ENCODE results near the gene SGK2.

- no peak for TF ChIP-seq POLR2AphosphoS5 (IDR thresholded peaks at IDR 0.05; ENCODE audit: low read depth, low read length)
- no peak for TF ChIP-seq CTCF (IDR thresholded peaks at IDR 0.05)
- no peak for TF ChIP-seq SIN3A (IDR thresholded peaks at IDR 0.05; ENCODE audit: borderline replicate concordance, insufficient read depth, low read depth, low read length)
These were observed 72.8 kb downstream of the SGK2 start for GRCh38 chr20:43631598-43631997.
